Osteocyte (in vitro differentiated cells): ENCODE data around the gene CHRNB4. TPM values are rescaled to one million over a fixed set of nuclear protein-coding genes. Genes with fewer than 3 reads are reported as not detected.

Source experiments
- DNase-seq: peaks from one replicate; pipeline ENCODE4 v3.0.0; 2021; ENCODE audit warnings: mixed read lengths; ENCODE audit not compliant: unreplicated experiment; ENCODE audit errors: extremely low spot score
- H3K27ac Mint-ChIP-seq: one replicate; pipeline ENCODE4 v1.8.0; 2021; ENCODE audit warnings: mild to moderate bottlenecking, mixed read lengths; ENCODE audit not compliant: unreplicated experiment
- H3K27me3 Mint-ChIP-seq: one replicate; pipeline ENCODE4 v1.8.0; 2021; ENCODE audit warnings: mixed read lengths; ENCODE audit not compliant: unreplicated experiment
- H3K36me3 Mint-ChIP-seq: one replicate; pipeline ENCODE4 v1.8.0; 2021; ENCODE audit warnings: mixed read lengths; ENCODE audit not compliant: unreplicated experiment
- H3K4me1 Mint-ChIP-seq: one replicate; pipeline ENCODE4 v1.8.0; 2021; ENCODE audit warnings: mixed read lengths; ENCODE audit not compliant: unreplicated experiment
- H3K4me3 Mint-ChIP-seq: one replicate; pipeline ENCODE4 v1.8.0; 2021; ENCODE audit warnings: mild to moderate bottlenecking, moderate library complexity, mixed read lengths; ENCODE audit not compliant: unreplicated experiment
- H3K9me3 Mint-ChIP-seq: one replicate; pipeline ENCODE4 v1.8.0; 2021; ENCODE audit warnings: mixed read lengths; ENCODE audit not compliant: unreplicated experiment
- total RNA-seq: library from RNA; stranded (reverse); gene quantifications from 2 replicates; pipeline ENCODE4 v1.2.1, GENCODE V29; 2021
- TF ChIP-seq, protein P1 (sequence below): fragments of 200-600 bp; sonication (generic); IDR thresholded peaks from 2 replicates; pipeline ENCODE4 v1.5.0; 2021; ENCODE audit warnings: antibody characterized with exemption, mild to moderate bottlenecking, moderate library complexity

The CHRNB4 gene
- total RNA-seq, 1 donor from 2014 or later = not detected

DNA sequence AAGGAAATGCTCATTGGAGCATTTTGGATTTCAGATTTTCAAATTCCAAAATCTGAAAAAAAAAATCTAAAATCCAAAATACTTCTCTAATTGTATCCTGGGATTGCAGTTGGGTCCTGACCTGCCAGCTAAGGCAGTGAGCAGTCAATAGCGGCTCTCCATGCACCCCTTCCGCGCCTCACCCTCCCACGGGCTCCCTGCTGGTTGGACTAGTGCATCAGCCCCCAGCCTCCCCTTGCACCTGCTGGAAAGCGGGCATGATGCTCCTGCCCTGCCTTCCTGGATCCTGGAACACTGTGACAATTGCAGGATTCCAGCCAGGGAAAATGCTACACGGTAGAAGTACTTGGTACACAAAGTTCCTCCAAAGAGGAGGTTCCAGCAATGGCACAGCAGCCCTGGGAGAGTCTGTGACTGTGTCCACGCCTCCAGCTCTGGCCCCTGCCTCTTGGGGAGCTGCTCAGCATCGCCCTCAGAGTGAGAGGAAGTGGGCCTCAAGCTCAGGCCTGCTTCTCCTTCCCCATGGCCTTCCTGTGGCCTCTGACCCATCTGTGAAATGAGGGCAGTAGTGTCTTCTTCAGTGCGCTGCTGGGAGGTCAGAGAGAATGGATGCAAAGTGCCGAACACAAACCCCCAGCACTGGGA lies 39.5 kb upstream of the CHRNB4 start:
- Mint-ChIP-seq H3K4me3 (no peak overlapping the region), H3K27ac (no peak overlapping the region), H3K27me3 (peaks cover 8% of the 10 kb centered on the region), H3K36me3 (no peaks in the 10 kb centered on the region), H3K9me3 (no peaks in the 10 kb centered on the region), H3K4me1 (peaks cover 2% of the 10 kb centered on the region)
- TF ChIP-seq, protein P1, sequence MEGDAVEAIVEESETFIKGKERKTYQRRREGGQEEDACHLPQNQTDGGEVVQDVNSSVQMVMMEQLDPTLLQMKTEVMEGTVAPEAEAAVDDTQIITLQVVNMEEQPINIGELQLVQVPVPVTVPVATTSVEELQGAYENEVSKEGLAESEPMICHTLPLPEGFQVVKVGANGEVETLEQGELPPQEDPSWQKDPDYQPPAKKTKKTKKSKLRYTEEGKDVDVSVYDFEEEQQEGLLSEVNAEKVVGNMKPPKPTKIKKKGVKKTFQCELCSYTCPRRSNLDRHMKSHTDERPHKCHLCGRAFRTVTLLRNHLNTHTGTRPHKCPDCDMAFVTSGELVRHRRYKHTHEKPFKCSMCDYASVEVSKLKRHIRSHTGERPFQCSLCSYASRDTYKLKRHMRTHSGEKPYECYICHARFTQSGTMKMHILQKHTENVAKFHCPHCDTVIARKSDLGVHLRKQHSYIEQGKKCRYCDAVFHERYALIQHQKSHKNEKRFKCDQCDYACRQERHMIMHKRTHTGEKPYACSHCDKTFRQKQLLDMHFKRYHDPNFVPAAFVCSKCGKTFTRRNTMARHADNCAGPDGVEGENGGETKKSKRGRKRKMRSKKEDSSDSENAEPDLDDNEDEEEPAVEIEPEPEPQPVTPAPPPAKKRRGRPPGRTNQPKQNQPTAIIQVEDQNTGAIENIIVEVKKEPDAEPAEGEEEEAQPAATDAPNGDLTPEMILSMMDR = no peak
- DNase-seq = no peak

DNA sequence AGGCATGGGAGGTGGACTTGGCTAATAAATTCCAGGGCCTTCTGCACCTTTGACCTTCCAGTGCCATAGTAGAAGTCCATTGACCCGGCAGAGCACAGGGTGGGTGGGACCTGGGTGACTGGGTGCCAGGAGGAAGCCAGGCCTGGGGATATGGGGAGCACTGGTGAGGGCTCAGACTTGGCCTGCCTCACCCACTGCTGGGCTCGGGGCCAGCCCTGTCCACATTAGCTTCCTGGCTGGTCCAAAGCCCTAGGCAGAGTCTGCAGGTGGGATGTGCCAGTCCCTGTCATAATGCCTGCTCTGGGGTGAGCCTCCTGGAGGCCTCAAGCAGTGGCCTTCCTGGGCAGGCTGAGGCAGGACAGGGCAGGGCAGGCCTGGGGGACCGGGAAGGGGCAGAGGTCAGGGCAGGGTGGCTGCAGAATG lies 38.1 kb upstream of the CHRNB4 start:
- TF ChIP-seq, protein P1 = no peak
- peaks cover 5% of the 10 kb centered on the region for H3K27me3 Mint-ChIP-seq
- H3K9me3 Mint-ChIP-seq = no peaks in the 10 kb centered on the region
- H3K27ac Mint-ChIP-seq = no peak overlapping the region
- H3K4me3 Mint-ChIP-seq = no peak overlapping the region
- no peaks in the 10 kb centered on the region for H3K36me3 Mint-ChIP-seq
- no peaks in the 10 kb centered on the region for H3K4me1 Mint-ChIP-seq
- DNase-seq = no peak

DNA sequence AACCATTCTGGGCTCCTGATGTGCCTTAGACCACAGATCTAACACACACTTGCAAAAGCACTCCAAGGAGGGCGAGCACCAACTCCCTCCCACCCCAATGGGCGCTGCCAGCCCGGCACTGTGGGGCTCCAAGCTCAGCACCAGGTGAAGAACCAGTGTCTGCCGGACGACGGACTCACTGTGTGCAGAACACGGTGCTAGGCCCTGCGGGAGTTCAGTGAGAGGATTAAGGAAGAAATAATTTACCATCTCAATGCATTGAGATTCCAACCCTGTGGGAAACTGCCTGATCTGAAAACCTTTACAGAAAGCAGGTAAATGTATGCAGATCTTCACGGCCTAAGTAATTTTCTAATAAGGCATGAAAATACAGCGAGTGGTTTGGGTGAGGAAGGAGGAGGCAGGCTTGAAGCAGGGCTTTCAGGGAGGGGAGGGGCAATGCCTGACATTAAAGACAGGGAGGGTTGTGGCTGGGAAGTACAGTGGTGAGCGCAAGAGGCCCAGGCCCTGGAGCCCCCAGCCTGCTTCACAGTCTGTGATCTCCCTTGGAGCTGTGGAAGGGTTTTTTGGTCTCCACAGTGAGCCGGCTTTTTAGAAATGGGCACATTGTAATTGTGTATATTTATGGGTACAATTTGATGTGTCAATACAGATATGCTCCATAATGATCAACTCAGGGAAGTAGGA lies 35.6 kb upstream of the CHRNB4 start:
- TF ChIP-seq, protein P1 = no peak
- no peak for DNase-seq
- H3K4me3 Mint-ChIP-seq = no peak overlapping the region
- no peak overlapping the region for H3K27ac Mint-ChIP-seq
- peaks cover 4% of the 10 kb centered on the region for H3K27me3 Mint-ChIP-seq
- H3K36me3 Mint-ChIP-seq = no peaks in the 10 kb centered on the region
- peaks cover 4% of the 10 kb centered on the region for H3K4me1 Mint-ChIP-seq
- H3K9me3 Mint-ChIP-seq = no peaks in the 10 kb centered on the region

DNA sequence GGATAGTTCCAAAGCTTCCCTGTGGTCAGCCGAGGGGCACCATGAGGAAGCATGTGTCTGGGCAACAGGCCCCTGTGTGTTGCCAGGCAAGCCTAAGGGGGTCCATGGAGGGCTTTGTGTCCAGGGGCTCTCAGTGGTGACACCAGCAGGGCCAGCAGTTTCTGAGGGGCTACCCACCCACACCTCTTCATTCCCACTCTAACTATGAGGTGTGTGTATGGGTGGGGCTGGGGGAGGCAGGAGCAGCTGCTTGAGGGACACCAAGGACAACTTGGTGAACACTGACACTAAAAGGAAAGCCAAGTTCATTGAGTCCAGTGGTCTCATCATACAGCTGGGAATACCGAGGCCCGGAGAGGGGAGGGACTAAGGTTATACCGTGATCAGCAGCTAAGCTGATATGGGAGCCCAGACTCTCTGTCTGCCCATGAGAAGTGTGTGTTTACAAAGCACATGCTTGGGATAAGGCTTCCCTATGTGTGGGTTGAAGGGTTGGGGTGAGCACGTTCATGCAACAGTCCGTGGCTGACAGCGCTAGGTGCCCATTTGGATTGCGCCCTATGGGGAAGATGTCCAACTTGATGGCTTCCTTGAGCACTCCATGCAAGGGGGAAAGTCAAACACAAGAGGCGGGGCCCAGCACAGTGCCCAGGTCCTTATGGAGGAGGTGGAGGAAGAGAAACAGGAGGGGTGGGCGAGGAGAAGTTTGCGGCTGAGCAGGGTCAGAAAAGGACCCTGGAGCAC lies 34.8 kb upstream of the CHRNB4 start:
- H3K27me3 Mint-ChIP-seq = peaks cover 4% of the 10 kb centered on the region
- no peak overlapping the region for H3K4me3 Mint-ChIP-seq
- no peak overlapping the region for H3K27ac Mint-ChIP-seq
- TF ChIP-seq, protein P1 = no peak
- no peaks in the 10 kb centered on the region for H3K36me3 Mint-ChIP-seq
- no peaks in the 10 kb centered on the region for H3K9me3 Mint-ChIP-seq
- peaks cover 4% of the 10 kb centered on the region for H3K4me1 Mint-ChIP-seq
- no peak for DNase-seq

DNA sequence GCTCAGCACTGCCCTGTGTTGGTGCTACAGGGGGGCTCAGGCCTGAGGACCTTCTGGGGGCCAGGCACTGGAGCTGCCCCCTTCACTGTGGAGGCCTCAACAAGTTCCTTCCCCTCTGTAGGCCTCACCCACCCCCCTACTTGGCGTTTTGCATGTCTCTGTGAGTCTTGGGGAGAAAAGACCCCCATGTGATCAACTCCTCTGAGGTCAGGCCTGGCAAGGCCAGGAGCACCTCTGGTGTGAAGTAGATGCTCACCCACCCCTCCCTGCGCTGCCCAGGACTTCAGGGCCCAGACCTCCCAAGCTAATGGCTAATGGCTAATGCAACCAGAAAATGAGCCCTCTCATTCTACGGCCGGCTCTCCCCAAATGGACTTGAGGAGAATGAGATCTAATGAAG lies 34.2 kb upstream of the CHRNB4 start:
- DNase-seq = no peak
- Mint-ChIP-seq H3K27ac (no peak overlapping the region), H3K9me3 (no peaks in the 10 kb centered on the region), H3K27me3 (peaks cover 4% of the 10 kb centered on the region), H3K4me3 (no peak overlapping the region), H3K4me1 (peaks cover 4% of the 10 kb centered on the region), H3K36me3 (no peaks in the 10 kb centered on the region)
- TF ChIP-seq, protein P1 = no peak
